Small intestine (tissue), 7 donors: ENCODE measurements around the gene STUB1. TPM values are rescaled to one million over a fixed set of nuclear protein-coding genes. Genes with fewer than 3 reads are reported as not detected.

Experiments
- DNase-seq, 2 donors: peaks; one replicate each; pipeline versions ENCODE4 v3.0.0 to v3.0.0-alpha.2; 2013
- FAIRE-seq: peaks from 2 replicates; lab custom pipeline; 2012; peaks lifted over from hg19 to GRCh38; lab: Jason Lieb, UNC
- H3K27ac ChIP-seq, 3 donors: one replicate each; pipeline ENCODE4 v1.5.1; 2013; ENCODE audit warnings: low read length in 2 of 3, mild to moderate bottlenecking in 2 of 3, control low read depth in 1 of 3, inconsistent platforms in 1 of 3, low read depth in 1 of 3, moderate library complexity in 1 of 3
- H3K27me3 ChIP-seq, 3 donors: one replicate each; pipeline ENCODE4 v1.6.1; 2013; ENCODE audit warnings: low read length in 3 of 3, inconsistent platforms in 1 of 3; ENCODE audit not compliant: control insufficient read depth in 3 of 3, insufficient read depth in 3 of 3
- H3K36me3 ChIP-seq, 3 donors: one replicate each; pipeline ENCODE4 v1.6.1; 2013; ENCODE audit warnings: low read length in 3 of 3, inconsistent platforms in 1 of 3, low read depth in 1 of 3, mild to moderate bottlenecking in 1 of 3, moderate library complexity in 1 of 3; ENCODE audit not compliant: control insufficient read depth in 3 of 3, insufficient read depth in 2 of 3
- H3K4me1 ChIP-seq, 3 donors: one replicate each; pipeline ENCODE4 v1.6.1; 2013; ENCODE audit warnings: low read length in 2 of 3, inconsistent platforms in 1 of 3, low read depth in 1 of 3, mild to moderate bottlenecking in 1 of 3, moderate library complexity in 1 of 3; ENCODE audit not compliant: control insufficient read depth in 3 of 3, insufficient read depth in 2 of 3
- H3K4me3 ChIP-seq, 3 donors: one replicate each; pipeline ENCODE4 v1.5.1; 2013; ENCODE audit warnings: low read length in 3 of 3, control low read depth in 1 of 3, inconsistent platforms in 1 of 3, low read depth in 1 of 3, mild to moderate bottlenecking in 1 of 3, moderate library complexity in 1 of 3
- H3K9me3 ChIP-seq, 2 donors: one replicate each; pipeline ENCODE4 v1.6.1; 2013; ENCODE audit warnings: low read depth in 1 of 2, low read length in 1 of 2; ENCODE audit not compliant: control insufficient read depth in 2 of 2, insufficient read depth in 1 of 2
- WGBS, 3 donors: extraction: QIAGEN DNeasy Blood & Tissue Kit; methylation state at CpG; one replicate each; pipeline ENCODE4 v1.1.7; 2013; 5-methylcytosine and 5-hydroxymethylcytosine counted together
- polyA plus RNA-seq, 4 donors: library from polyadenylated mRNA; stranded (reverse) in 3 of 4; unstranded in 1 of 4; fragments of 200-250 nt in 3 of 4; fragments of 120-200 nt in 1 of 4; gene quantifications; one replicate each; pipeline versions ENCODE4 v1.2.1 to v1.2.3, GENCODE V29; 2013
- donor health status: healthy with polysubstance abuse.
- donor health status: control.
- donor health status: control.
- donor health status: Bipolar disorder and iron deficiency.
- donor health status: healthy.

Gene STUB1
- polyA plus RNA-seq, 4 donors, result 66.2 to 122 (median 118) TPM

- no peak overlapping the region for H3K27ac ChIP-seq
- FAIRE-seq (no peak), DNase-seq (no peak)
- H3K36me3 ChIP-seq, result peaks cover 15 to 67% (median 21%) of the 10 kb centered on the region in 3 donors
- H3K9me3 ChIP-seq, result no peaks in the 10 kb centered on the region
- H3K27me3 ChIP-seq, result peaks cover 0 to 3% (median 0%) of the 10 kb centered on the region in 3 donors
- WGBS, 3 donors, result 92 to 95% (median 95%) methylated on average over 17 to 21 of the region's 21 CpGs
- peaks cover 3 to 32% (median 5%) of the 10 kb centered on the region in 3 donors for H3K4me1 ChIP-seq
- H3K4me3 ChIP-seq, result no peak overlapping the region
Measured at GRCh38 chr16:672851-673250, 7.4 kb upstream of the STUB1 start.

- Histone ChIP-seq H3K27ac (no peak overlapping the region), H3K27me3 (peaks cover 0 to 3% (median 0%) of the 10 kb centered on the region in 3 donors), H3K36me3 (peaks cover 15 to 67% (median 21%) of the 10 kb centered on the region in 3 donors), H3K9me3 (no peaks in the 10 kb centered on the region), H3K4me1 (peaks cover 3 to 32% (median 5%) of the 10 kb centered on the region in 3 donors), H3K4me3 (no peak overlapping the region)
- FAIRE-seq (no peak), DNase-seq (no peak)
- WGBS, 3 donors, result 90 to 91% (median 91%) methylated on average over 14 to 18 of the region's 18 CpGs
Measured at GRCh38 chr16:673399-673991, 6.7 kb upstream of the STUB1 start.

GRCh38 chr16:674214-674881 lies 5.9 kb upstream of the STUB1 start:
- WGBS, 3 donors, result 72 to 80% (median 76%) methylated on average over 21 to 22 of the region's 22 CpGs
- Histone ChIP-seq H3K27me3 (peaks cover 0 to 3% (median 0%) of the 10 kb centered on the region in 3 donors), H3K36me3 (peaks cover 15 to 59% (median 21%) of the 10 kb centered on the region in 3 donors), H3K27ac (no peak overlapping the region), H3K9me3 (no peaks in the 10 kb centered on the region), H3K4me1 (peaks cover 5 to 26% (median 5%) of the 10 kb centered on the region in 3 donors), H3K4me3 (no peak overlapping the region)
- DNase-seq (no peak), FAIRE-seq (no peak)

GRCh38 chr16:674968-675883 lies 5.0 kb upstream of the STUB1 start, which contains the start of gene RHBDL1:
Gene RHBDL1, plus strand, starts transcription at chr16:675671. Its CDS starts 120 bp downstream, at chr16:675791.
- Histone ChIP-seq H3K27me3 (peaks cover 0 to 3% (median 0%) of the 10 kb centered on the region in 3 donors), H3K27ac (peak within 1 kb of the TSS in 1 of 3 donors; percentile 25), H3K36me3 (peaks cover 15 to 50% (median 19%) of the 10 kb centered on the region in 3 donors), H3K4me1 (peaks cover 5 to 26% (median 5%) of the 10 kb centered on the region in 3 donors), H3K9me3 (no peaks in the 10 kb centered on the region), H3K4me3 (peak within 1 kb of the TSS; percentile 27 to 42 (median 39))
- FAIRE-seq (no peak), DNase-seq (peak; percentile 25 to 48)
- WGBS, 3 donors, result 5 to 10% (median 6%) methylated on average over 36 to 73 of the region's 73 CpGs

GRCh38 chr16:675884-676564 lies 4.2 kb upstream of the STUB1 start:
- Histone ChIP-seq H3K9me3 (no peaks in the 10 kb centered on the region), H3K4me1 (peaks cover 5 to 28% (median 5%) of the 10 kb centered on the region in 3 donors), H3K4me3 (peak overlapping the region; percentile 27 to 42 (median 39)), H3K27me3 (peaks cover 0 to 3% (median 0%) of the 10 kb centered on the region in 3 donors), H3K27ac (no peak overlapping the region), H3K36me3 (peaks cover 12 to 42% (median 16%) of the 10 kb centered on the region in 3 donors)
- 16 to 39% (median 33%) methylated on average over 18 to 25 of the region's 25 CpGs for WGBS, 3 donors
- peak; percentile 63 to 64 for DNase-seq
- FAIRE-seq, result no peak

GRCh38 chr16:676565-676902 lies 3.7 kb upstream of the STUB1 start:
- WGBS, 3 donors, result 30 to 80% (median 55%) methylated on average over 17 to 21 of the region's 21 CpGs
- peaks cover 0 to 3% (median 0%) of the 10 kb centered on the region in 3 donors for H3K27me3 ChIP-seq
- no peak overlapping the region for H3K4me3 ChIP-seq
- peak overlapping the region in 1 of 3 donors; percentile 25 for H3K27ac ChIP-seq
- no peak for FAIRE-seq
- no peak for DNase-seq
- H3K4me1 ChIP-seq, result peaks cover 5 to 34% (median 8%) of the 10 kb centered on the region in 3 donors
- peaks cover 7 to 42% (median 16%) of the 10 kb centered on the region in 3 donors for H3K36me3 ChIP-seq
- no peaks in the 10 kb centered on the region for H3K9me3 ChIP-seq

- peaks cover 8 to 37% (median 9%) of the 10 kb centered on the region in 3 donors for H3K4me1 ChIP-seq
- H3K27ac ChIP-seq, result peak overlapping the region in 1 of 3 donors; percentile 25
- H3K9me3 ChIP-seq, result no peaks in the 10 kb centered on the region
- H3K27me3 ChIP-seq, result peaks cover 0 to 3% (median 0%) of the 10 kb centered on the region in 3 donors
- 15 to 47% (median 30%) methylated on average over 22 to 23 of the region's 23 CpGs for WGBS, 3 donors
- DNase-seq, result peak; percentile 86 to 94
- no peak overlapping the region for H3K4me3 ChIP-seq
- peaks cover 3 to 42% (median 15%) of the 10 kb centered on the region in 3 donors for H3K36me3 ChIP-seq
- FAIRE-seq, result no peak
Measured at GRCh38 chr16:676913-677312, 3.3 kb upstream of the STUB1 start.
